T1000 (cell line): ENCODE measurements around the gene ITPR3.

ENCODE experiments used
- DNase-seq: peaks from one replicate; lab custom pipeline; 2025; ENCODE audit warnings: mixed read lengths; lab: John Stamatoyannopoulos, UW

Gene ITPR3

DNA sequence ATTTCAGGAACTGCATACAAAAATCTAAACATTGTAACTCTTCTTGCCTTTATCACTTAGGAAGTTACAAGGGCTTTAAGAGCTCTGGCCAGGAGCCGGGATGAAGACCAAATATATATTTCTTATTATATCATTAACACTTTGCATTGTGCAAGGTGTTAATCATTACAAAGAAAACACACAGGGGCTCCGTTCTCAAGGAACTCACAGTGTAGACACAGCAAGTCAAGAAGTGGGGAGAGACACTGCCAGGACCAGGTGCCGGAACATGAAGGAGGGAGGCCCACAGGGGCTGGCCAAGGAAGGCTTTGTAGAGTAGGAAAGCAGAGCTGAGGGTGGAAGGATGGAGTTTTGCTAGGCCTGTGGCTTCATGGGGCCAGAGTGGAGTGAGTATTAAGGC, 17.4 kb downstream of the ITPR3 start:
- DNase-seq: no peak

DNA sequence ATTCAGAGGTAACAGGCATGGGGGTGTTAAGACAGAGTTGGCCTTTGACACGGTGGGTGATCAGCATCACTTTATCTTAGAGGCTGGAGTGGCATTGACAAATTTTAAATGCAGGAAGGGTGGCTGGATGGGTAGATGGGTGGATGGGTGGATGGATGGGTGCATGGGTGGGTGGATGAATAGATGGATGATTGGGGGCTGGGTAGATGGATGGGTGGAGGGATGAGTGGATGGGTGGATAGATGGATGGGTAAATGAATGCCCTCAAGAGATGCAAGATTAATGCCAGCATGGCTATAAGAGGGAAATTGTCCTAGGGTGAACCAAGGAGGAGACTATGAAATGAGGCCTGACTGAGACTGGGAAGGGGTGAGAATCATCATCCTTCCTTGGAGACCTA, 18.4 kb downstream of the ITPR3 start:
- DNase-seq: no peak

DNA sequence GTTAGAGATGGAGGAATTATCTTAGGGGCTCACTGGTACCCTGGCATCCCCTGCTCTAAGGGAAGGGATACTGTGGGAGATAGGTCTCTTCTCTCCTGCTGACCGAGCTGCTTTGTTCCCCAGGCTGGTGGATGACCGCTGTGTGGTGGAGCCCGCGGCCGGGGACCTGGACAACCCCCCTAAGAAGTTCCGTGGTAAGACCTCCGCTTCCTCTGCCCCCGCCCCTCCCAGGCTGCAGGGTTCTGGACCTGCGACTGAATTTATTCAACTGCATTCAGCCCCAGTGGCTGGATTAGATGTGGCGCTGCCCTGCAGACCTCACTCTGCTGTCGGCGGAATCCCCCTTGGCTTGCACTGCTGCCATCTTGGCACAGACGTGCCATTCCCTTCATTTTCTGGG, 19.2 kb downstream of the ITPR3 start:
- no peak for DNase-seq

DNA sequence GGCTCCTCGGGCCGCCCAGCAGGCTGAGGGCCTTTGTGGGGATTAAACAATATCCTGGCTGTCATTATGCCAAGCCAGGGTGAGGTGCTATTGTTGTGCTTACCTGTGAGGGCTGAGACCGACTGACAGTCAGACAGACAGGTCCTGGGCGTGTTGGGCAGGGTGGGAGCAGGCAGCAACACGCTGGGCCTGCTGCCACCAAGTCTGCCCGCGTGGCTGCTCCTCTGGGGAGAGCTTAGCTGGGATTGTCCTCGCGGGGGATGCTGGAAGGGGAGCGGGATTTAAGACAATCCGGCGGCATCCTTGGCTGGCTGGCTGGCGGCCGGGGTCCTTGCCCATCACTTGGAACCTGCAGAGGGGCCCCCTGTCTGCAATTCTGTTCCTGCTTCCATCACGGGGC, 20.0 kb downstream of the ITPR3 start:
- DNase-seq: no peak

DNA sequence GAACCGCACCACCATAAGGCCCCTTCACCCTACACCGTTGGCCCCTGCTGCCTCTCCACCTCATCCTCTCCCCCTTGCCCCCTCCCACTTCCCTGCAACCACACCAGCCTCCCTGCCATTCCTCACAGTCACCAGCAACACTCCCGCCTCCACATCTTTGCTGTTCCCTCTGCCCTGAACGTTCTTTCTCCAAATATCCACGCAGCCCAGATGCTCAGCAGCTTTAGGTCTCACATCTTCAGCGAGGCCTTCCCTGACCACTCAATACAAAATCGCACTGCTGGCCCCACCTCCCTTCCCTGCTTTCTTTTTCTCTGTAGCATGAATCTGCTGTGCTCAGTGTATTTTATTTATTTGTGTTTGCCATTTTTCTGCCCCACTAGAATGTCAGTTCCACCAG, 20.5 kb downstream of the ITPR3 start:
- no peak for DNase-seq

DNA sequence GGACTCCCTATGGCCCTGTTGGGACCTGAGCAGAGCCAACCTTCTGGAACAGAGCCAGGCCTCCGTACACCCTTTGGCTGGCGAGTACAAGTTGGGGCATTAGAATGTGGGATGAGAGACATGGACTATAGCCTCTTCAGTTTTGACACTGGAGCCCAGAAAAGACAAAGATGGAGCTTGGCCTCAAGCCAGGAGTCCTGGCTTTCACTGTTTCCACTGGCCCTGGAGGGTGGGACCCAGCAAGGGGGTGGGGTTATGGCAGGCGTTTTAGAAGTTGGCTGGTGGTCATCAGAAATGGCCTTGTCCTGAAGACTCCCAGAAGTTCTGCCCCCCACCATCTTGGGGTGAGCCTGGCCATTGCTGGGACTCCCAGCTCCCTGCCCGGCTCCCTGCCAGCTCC, 21.8 kb downstream of the ITPR3 start:
- DNase-seq: no peak

DNA sequence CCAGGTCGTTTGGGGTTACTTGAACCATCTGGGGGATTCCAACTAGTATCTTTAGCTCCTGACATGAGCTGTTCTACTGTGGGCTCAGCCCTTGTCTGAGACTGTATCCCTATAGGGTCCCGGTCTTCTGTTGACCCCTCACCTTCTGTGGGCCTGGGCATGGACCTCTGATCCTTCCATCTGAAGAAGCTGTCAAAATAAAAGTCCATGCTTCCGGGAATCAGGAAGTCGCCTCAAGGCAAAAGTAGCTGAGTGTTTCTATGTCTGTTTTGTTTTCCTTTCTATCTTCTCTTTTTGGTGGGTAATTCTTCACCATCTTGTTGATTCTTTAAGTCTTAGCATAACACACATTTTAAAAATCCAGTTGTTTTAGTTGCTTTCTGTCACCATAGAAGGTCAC, 30.3 kb downstream of the ITPR3 start:
- DNase-seq: no peak

DNA sequence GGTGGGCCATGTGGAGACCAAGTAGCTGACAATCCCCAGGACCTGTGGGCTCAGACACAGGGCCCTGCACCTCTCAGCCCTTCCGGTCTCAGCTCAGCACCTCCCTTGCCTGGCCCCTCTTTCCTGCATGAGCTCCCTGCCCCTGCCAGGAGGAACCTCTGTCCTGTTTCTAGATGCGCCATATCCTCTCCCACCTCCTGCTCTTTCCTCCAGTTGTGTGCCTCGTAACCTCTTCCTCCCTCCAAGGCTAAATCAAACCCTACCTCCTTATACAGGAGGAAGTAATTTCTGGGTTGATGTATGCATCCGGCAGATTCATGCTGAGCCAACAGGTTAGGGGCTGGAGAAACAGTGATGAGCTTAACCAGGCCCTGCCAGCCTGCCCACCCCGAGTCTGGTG, 30.9 kb downstream of the ITPR3 start:
- no peak for DNase-seq

DNA sequence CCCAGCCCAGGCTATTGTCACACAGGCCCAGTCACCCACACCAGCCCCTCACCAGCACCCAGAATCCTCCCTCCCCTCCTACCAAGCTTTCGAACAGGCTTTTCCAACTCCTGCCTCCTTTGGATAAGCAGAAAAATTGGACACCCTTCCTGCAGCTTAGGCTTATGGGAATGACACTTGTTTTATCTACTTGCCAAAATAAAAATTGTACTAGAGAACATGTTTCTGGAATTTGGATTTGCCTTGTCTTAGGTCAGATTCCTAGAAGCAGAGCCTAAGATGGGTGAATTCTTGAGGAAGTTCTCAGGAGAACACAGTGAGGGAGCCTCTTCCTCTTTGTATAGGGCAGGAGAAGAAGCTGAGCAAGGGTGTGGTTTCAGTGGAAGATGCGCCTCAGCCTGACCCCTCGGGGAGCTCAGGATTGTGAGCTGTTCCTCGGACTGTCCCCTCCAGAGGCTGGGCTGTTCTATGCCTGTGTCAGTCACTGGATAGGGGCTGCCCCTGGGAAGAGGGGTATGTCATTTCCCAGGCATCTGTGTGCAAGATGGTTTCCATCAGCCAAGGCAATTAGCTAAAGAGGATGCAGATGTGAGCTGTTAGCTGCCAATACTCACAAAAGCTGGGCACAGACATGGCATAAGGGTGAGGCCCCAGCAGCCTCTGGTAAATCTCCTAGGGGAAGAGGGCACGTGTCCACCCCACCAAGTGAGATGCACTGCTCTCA, 33.9 kb downstream of the ITPR3 start:
- DNase-seq: no peak

DNA sequence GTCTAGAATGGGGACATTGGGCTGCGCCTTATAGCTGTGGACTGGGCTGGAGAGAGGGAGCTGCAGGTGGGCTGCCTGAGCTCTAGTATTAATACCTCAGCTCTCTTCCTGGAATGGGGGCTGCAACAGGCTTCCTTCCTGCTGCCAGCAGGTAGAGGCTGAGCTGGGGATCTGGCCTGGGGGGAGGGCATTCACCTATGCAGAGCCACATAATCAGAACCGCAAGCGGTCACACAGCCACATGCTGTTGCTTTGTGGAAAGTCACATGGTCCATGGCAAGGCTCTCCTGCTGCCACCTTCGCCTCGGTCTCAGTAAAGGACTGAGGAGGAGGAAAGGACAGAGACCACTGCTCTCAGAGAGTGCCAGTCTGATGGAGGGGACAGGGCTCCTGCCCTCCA, 35.7 kb downstream of the ITPR3 start:
- DNase-seq: no peak

DNA sequence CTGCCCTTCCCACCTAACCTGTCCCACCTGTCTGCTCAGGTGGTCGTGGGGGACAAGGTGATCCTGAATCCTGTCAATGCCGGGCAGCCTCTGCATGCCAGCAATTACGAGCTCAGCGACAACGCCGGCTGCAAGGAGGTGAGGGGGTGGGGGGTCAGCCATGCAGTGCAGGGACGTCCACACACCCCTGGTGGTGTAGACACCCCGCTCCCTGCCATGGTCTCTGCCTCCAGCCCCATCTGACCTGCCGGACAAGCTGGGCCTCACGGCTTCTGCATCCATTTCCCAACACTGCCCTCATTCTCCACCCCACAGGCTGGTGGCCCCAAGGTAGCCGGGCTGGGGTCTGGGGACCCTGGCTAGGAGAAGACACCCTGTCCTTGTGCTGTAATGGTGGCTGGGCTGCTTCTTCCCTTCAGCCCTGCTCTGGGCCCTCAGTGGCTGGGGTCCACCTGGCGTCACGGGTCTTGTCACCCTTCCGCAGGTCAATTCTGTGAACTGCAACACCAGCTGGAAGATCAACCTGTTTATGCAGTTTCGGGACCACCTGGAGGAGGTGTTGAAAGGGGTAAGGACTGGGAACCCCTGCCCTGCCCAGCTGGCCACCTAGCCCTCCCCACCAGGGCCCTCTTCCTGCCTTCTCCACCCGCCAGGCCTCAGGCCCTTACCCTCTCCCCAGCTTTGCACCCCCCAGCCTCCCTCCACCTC, 38.0 kb downstream of the ITPR3 start:
- no peak for DNase-seq

DNA sequence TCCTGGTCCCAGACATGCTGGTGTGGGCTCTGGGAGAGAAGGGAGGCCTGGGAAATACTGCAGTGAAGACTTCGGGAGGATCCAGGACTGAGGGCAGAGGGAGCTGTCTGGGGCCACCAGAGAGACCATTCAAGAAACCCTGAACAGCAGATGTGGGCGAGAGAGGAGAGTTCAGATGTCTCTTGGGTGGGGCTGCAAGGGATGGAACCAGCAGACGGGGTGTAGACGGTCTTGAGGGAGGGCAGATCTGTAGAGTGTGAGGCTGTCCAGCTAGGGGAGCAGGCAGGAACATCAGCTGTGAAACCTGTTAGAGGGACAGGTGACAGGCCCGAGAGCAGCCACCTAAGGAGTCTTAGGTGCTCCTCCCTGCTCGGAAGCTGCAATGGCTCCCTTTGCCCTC, 38.9 kb downstream of the ITPR3 start:
- no peak for DNase-seq

DNA sequence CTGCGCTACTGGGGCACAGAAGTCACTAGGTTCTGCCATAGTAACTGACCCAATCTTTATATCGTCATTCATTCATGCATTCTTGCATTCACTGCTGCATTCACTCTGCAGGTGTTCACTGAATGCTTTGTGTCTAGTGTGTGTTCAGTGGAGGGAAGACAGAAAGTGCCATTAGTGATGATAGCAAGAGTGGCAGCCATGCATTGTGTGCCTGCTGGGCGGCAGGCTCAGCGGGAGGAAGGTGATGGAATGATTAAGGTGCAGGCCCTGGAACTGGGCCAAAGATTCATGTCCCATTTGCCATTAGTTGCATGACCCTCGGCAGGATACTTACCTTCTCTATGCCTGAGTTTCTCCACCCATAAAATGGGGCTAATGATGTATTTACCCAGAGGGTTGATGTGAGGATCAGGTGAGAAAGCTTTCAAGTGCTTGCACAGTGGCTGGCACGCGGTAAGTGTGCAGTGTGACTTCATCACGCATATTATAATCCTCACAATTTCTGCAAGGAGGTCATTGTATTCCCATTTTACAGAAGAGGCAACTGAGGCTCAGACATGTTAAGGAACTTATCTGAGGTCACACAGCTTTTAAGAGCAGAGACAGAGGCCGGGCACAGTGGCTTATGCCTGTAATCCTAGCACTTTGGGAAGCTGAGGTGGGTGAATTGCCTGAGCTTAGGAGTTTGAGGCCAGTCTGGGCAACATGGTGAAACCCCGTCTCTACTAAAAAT, 40.1 kb downstream of the ITPR3 start:
- no peak for DNase-seq

DNA sequence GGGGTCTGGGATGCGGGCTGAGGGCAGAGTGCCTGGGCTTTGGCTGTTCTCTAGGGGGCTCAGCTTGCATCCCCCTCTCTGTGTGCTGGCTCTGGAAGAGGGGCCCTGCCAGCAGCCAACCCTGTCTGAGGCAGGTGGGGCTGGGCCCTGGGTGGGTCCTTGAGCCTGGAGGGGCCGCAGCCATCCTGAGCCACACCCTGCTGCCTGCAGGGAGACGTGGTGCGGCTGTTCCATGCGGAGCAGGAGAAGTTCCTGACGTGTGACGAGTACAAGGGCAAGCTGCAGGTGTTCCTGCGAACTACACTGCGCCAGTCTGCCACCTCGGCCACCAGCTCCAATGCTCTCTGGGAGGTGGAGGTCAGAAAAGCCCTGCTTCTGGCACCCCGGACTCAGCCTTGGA, 41.2 kb downstream of the ITPR3 start:
- DNase-seq: no peak

DNA sequence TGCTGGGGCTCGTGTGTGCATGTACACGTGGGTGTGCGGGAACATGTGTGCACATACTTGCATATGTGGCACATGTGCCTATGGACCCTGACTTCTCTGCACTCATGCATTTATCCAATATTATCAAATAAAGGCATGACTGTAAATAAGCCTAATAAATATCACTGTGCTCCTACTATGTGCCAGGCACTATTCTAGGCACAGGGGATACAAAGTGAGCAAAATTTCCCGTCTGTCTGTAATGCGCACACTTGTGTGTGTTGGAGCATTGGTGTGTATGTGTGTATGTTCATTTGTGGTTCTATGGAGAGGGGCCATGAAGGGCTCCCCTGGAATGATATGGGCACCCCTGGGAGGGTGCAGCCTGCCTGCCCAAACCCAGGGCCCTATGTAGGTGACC, 41.9 kb downstream of the ITPR3 start:
- DNase-seq: no peak

DNA sequence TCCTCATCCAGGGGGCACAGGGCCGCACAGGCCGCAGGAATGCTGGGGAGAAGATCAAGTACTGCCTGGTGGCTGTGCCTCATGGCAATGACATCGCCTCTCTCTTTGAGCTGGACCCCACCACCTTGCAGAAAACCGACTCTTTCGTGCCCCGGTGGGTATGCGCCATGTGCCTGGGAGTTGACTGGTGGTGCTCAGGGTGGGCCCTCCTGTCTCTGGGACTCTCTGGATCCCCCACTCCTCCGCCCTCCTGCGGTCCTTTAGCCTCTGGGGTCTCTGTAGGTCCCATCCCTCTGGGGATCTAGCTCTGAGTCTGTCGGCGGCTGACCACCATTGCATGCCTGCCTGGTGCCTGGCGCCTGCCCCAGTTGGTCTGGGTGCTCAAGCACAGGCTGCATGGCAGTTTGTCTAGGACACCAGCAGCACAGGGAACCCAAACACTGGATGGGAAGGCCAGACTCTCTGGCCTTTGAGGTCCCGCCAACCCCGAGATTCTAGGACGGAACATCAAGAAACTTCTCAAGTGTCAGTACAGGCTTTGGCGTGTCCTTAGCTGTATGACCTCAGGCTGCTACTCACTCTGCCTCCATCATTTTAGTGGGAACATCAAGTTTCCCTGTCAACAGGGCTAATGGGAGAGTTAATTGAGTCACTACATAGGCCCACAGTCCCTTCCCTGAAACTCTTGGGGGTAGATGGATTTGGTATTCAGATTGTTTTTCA, 42.8 kb downstream of the ITPR3 start:
- DNase-seq: no peak

DNA sequence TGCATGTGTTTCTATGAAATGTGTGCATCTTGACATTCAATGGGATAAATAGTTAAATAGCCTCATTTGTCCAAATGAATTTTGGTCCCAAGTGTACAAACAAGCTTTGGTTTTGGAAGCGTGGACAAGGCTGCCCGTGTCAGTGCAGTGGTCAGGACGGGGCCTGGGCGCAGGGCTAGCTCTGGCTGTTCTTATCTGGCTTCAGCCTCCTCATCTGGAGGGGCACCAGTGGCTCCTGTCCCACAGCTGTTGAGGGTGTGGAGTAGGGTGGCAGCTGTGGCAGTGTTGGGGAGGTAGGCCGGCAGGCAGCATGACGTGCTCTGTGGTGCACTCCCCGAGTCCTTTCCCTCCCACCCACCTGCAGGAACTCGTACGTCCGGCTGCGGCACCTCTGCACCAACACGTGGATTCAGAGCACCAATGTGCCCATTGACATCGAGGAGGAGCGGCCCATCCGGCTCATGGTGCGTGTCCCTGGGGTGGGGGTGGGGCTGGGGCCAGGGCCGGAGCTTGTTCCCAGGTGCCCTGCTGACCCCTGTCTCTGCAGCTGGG, 43.5 kb downstream of the ITPR3 start:
- DNase-seq: no peak

DNA sequence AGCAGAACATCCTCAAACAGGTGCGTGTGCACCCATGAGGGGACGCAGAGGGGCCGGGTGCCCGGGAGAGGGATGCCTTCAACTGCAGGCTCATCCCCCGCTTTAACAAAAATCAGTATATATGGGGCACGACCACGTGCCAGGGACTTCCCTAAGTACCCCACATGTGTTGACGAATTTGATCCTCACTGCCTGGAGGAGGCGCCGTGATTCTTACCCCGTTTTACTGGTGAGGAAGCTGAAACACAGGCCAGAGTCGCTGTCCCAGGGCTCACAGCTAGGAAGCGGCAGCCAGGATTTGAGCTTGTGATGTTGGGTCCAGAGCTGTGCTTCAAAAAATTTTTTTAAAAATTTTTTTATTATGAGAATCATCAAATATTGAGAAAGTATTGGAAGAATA, 44.8 kb downstream of the ITPR3 start:
- no peak for DNase-seq

DNA sequence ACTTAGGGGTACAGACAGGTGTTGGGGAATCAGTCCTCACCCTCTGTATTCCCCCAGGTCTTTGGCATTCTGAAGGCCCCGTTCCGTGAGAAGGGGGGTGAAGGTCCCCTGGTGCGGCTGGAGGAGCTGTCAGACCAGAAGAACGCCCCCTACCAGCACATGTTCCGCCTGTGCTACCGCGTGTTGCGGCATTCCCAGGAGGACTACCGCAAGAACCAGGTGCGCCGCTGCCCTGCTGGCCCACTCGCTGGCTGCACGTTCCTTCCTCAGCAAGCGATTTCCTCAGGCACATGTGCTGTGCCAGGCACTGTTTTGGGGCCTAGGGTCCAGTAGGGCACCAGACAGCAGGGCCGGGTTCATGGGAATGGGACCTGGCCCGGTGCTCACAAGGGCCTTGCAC, 46.0 kb downstream of the ITPR3 start:
- no peak for DNase-seq

DNA sequence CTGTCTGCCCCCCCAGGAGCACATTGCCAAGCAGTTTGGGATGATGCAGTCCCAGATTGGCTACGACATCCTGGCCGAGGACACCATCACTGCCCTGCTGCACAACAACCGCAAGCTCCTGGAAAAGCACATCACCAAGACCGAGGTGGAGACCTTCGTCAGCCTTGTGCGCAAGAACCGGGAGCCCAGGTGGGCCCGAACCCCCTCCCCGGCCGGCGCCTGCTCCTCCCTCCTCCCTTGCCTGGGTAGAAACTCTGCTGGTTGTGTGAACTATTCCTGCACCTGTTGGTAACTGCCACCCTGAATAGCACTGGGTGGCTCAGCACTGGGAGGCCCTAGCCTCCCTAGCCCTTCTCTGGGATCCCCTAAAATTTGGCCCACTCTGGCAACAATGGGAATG, 46.7 kb downstream of the ITPR3 start:
- DNase-seq: no peak

DNA sequence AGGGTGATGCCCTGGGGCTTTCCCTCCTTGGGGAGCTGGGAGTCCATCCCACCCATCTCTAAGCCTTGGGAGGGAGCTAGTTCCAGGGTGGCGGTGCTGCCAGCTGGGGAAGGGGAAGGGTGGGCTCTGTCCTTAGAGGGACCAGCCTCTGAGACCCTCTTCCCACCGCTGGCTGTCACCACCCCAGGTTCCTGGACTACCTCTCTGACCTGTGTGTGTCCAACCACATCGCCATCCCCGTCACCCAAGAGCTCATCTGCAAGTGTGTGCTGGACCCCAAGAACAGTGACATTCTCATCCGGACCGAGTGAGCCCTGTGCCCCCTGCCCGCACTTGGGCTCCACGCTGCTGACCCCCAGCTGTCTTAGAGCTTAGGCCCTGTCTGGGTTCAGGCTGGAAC, 47.2 kb downstream of the ITPR3 start:
- no peak for DNase-seq

DNA sequence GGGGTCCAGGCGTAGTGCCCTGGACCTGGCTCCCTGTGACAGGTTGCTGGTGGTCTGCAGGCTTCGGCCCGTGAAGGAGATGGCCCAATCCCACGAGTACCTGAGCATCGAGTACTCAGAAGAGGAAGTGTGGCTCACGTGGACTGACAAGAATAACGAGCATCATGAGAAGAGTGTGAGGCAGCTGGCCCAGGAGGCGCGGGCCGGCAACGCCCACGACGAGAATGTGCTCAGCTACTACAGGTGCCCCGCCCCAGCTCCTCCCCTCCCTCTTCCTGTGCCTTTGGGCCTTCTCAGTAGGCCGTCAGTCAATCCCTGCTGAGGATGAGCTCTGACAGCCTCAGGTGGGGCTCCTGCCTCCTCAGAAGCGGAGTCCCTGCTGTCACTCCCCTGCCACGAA, 47.8 kb downstream of the ITPR3 start:
- no peak for DNase-seq
